Lower leg skin (tissue), 3 donors: Measurements from ENCODE around the gene TM2D3.

Experiments used
- POLR2A ChIP-seq, 2 donors: fragments of 450-650 bp; IDR thresholded peaks; one replicate each; pipeline ENCODE4 v1.6.1; 2016 to 2017; ENCODE audit warnings: antibody characterized with exemption in 2 of 2, mild to moderate bottlenecking in 1 of 2, moderate library complexity in 1 of 2
- TF ChIP-seq, protein P1 (sequence below), 3 donors: fragments of 450-650 bp; IDR thresholded peaks; one replicate each; pipeline ENCODE4 v1.5.1; 2016; ENCODE audit warnings: antibody characterized with exemption in 3 of 3, mild to moderate bottlenecking in 3 of 3, moderate library complexity in 2 of 3

DNA sequence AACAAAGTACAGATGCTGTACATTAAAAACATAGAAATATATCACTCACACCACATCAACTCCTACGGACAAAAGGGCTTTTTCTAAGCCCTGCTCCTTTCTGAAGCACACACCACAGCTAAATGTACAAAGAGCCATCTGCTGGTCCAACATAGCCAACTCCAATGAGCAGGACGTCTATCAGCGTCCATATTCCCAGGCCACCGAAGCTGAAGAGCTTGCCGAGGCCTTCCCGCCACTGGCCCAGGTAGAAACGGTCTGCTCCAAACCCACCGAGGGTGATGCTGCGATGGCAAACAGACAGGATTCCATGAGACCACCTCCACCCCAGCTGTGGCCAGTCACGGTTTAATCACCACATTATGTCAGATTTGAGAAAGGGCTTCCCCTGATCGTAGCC lies 9.8 kb downstream of the TM2D3 start:
- TF ChIP-seq, protein P1, sequence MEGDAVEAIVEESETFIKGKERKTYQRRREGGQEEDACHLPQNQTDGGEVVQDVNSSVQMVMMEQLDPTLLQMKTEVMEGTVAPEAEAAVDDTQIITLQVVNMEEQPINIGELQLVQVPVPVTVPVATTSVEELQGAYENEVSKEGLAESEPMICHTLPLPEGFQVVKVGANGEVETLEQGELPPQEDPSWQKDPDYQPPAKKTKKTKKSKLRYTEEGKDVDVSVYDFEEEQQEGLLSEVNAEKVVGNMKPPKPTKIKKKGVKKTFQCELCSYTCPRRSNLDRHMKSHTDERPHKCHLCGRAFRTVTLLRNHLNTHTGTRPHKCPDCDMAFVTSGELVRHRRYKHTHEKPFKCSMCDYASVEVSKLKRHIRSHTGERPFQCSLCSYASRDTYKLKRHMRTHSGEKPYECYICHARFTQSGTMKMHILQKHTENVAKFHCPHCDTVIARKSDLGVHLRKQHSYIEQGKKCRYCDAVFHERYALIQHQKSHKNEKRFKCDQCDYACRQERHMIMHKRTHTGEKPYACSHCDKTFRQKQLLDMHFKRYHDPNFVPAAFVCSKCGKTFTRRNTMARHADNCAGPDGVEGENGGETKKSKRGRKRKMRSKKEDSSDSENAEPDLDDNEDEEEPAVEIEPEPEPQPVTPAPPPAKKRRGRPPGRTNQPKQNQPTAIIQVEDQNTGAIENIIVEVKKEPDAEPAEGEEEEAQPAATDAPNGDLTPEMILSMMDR (IDR thresholded peaks at IDR 0.05), result no peak
- no peak for TF ChIP-seq POLR2A (IDR thresholded peaks at IDR 0.05)
